CD14-positive monocyte (primary cell): ENCODE data around the gene IRS1. TPM values are rescaled to one million over a fixed set of nuclear protein-coding genes. Genes with fewer than 3 reads are reported as not detected.

Experiments
- DNase-seq, 3 donors: peaks; one replicate each; pipeline ENCODE4 v3.0.0-alpha.2; 2011 to 2022
- H2AFZ ChIP-seq: 2 replicates; pipeline ENCODE4 v1.6.0; 2012; ENCODE audit warnings: mild to moderate bottlenecking, low read depth, low read length, inconsistent platforms; ENCODE audit not compliant: insufficient read depth, poor library complexity, severe bottlenecking
- H3K27ac ChIP-seq, 2 donors: 1 replicate in 1 of 2; 2 replicates in 1 of 2; pipeline ENCODE4 v1.5.1; 2012 to 2013; ENCODE audit warnings: low read length in 2 of 2, control low read depth in 1 of 2, inconsistent platforms in 1 of 2, low read depth in 1 of 2, mild to moderate bottlenecking in 1 of 2
- H3K27me3 ChIP-seq, 2 donors: one replicate each; pipeline versions ENCODE4 v1.6.0 to v1.6.1; 2011 to 2013; ENCODE audit warnings: low read length in 2 of 2; ENCODE audit not compliant: control insufficient read depth in 2 of 2, insufficient read depth in 2 of 2
- H3K36me3 ChIP-seq, 2 donors: replicated peaks in 1 of 2; 1 replicate in 1 of 2; 2 replicates in 1 of 2; pipeline versions ENCODE4 v1.5.1 to v1.6.1; 2012 to 2013; ENCODE audit warnings: low read length in 2 of 2, control low read depth in 1 of 2, inconsistent platforms in 1 of 2, mild to moderate bottlenecking in 1 of 2; ENCODE audit not compliant: insufficient read depth in 2 of 2, control insufficient read depth in 1 of 2
- H3K4me1 ChIP-seq, 2 donors: 1 replicate in 1 of 2; 2 replicates in 1 of 2; pipeline versions ENCODE4 v1.5.1 to v1.6.1; 2012 to 2013; ENCODE audit warnings: low read length in 2 of 2, control low read depth in 1 of 2, inconsistent platforms in 1 of 2, mild to moderate bottlenecking in 1 of 2, moderate library complexity in 1 of 2; ENCODE audit not compliant: insufficient read depth in 2 of 2, control insufficient read depth in 1 of 2
- H3K4me2 ChIP-seq: replicated peaks from 2 replicates; pipeline ENCODE3; 2012; ENCODE audit warnings: low read length, moderate library complexity, mild to moderate bottlenecking; ENCODE audit not compliant: poor library complexity, severe bottlenecking; ENCODE audit errors: extremely low read depth
- H3K4me3 ChIP-seq, 3 experiments: fragments of 200-600 bp in 1 of 3; sonication (generic) in 1 of 3; replicated peaks in 1 of 3; 1 replicate in 2 of 3; 2 replicates in 1 of 3; pipeline ENCODE4 v1.5.1; 2011 to 2013; ENCODE audit warnings: low read length in 3 of 3, mild to moderate bottlenecking in 3 of 3, control low read depth in 2 of 3, low read depth in 2 of 3, inconsistent platforms in 1 of 3, moderate library complexity in 1 of 3
- H3K79me2 ChIP-seq: 2 replicates; pipeline ENCODE4 v1.6.0; 2012; ENCODE audit warnings: mild to moderate bottlenecking, control low read depth, inconsistent platforms, low read length, moderate library complexity; ENCODE audit not compliant: insufficient read depth
- H3K9ac ChIP-seq: 2 replicates; pipeline ENCODE4 v1.6.0; 2017; ENCODE audit warnings: low read length, mild to moderate bottlenecking; ENCODE audit not compliant: insufficient read depth, poor library complexity, severe bottlenecking
- H3K9me3 ChIP-seq, 2 donors: replicated peaks in 1 of 2; 1 replicate in 1 of 2; 2 replicates in 1 of 2; pipeline versions ENCODE4 v1.5.1 to v1.6.1; 2012 to 2013; ENCODE audit warnings: low read length in 2 of 2, control low read depth in 1 of 2; ENCODE audit not compliant: control insufficient read depth in 1 of 2, insufficient read depth in 1 of 2
- H4K20me1 ChIP-seq: 2 replicates; pipeline ENCODE4 v1.6.0; 2012; ENCODE audit warnings: mild to moderate bottlenecking, low read length, control low read depth, moderate library complexity; ENCODE audit not compliant: insufficient read depth
- H3K27ac Mint-ChIP-seq, 7 donors: one replicate each; pipeline ENCODE4 v1.8.0; 2020; ENCODE audit warnings: mild to moderate bottlenecking in 7 of 7, mixed read lengths in 7 of 7, moderate library complexity in 6 of 7, inconsistent platforms in 2 of 7
- H3K27me3 Mint-ChIP-seq, 3 donors: one replicate each; pipeline ENCODE4 v1.8.0; 2021 to 2022; ENCODE audit warnings: low read depth in 3 of 3, mild to moderate bottlenecking in 3 of 3, mixed read lengths in 3 of 3, moderate library complexity in 3 of 3, inconsistent platforms in 1 of 3
- H3K36me3 Mint-ChIP-seq, 2 donors: one replicate each; pipeline ENCODE4 v1.8.0; 2020; ENCODE audit warnings: mixed read lengths in 2 of 2, inconsistent platforms in 1 of 2, mild to moderate bottlenecking in 1 of 2
- H3K4me1 Mint-ChIP-seq: one replicate; pipeline ENCODE4 v1.8.0; 2020; ENCODE audit warnings: mild to moderate bottlenecking, mixed read lengths
- H3K4me3 Mint-ChIP-seq, 2 donors: one replicate each; pipeline ENCODE4 v1.8.0; 2020; ENCODE audit warnings: mild to moderate bottlenecking in 2 of 2, mixed read lengths in 2 of 2, moderate library complexity in 1 of 2
- H3K9me3 Mint-ChIP-seq, 7 donors: one replicate each; pipeline ENCODE4 v1.8.0; 2020 to 2022; ENCODE audit warnings: mixed read lengths in 7 of 7, mild to moderate bottlenecking in 6 of 7, moderate library complexity in 6 of 7, inconsistent platforms in 2 of 7
- CTCF ChIP-seq: fragments of 200-600 bp; IDR thresholded peaks from one replicate; pipeline ENCODE4 v1.8.0; 2022; ENCODE audit warnings: antibody characterized with exemption, mild to moderate bottlenecking
- WGBS: methylation state at CpG from one replicate; pipeline ENCODE4 v1.1.5; 2013; ENCODE audit warnings: missing lambda C conversion rate; ENCODE audit not compliant: insufficient coverage; 5-methylcytosine and 5-hydroxymethylcytosine counted together
- intact Hi-C, 2 donors: fragments of 100-400 bp; cut with micrococcal nuclease; formaldehyde crosslinking; loops; one replicate each; pipeline versions ENCODE4 v1.15.0 to v1.15.1; 2023
- polyA plus RNA-seq, 3 donors: library from polyadenylated mRNA; depleted of rRNA in 1 of 3; unstranded in 2 of 3; stranded (reverse) in 1 of 3; fragments of 300-500 nt in 2 of 3; fragments of >200 nt in 1 of 3; fragmentation: Illumina TruSeq in 2 of 3; gene quantifications; 1 replicate in 2 of 3; 2 replicates in 1 of 3; pipeline ENCODE4 v1.2.3, GENCODE V29; 2012 to 2021

The IRS1 gene
- polyA plus RNA-seq, 3 donors: 0.10 to 0.19 TPM; not detected in 1

- Mint-ChIP-seq H3K9me3 (peaks cover 0 to 6% (median 0%) of the 10 kb centered on the region in 7 donors), H3K4me3 (no peak overlapping the region), H3K4me1 (no peaks in the 10 kb centered on the region), H3K27ac (no peak overlapping the region), H3K27me3 (peaks cover 1 to 7% (median 6%) of the 10 kb centered on the region in 3 donors), H3K36me3 (no peaks in the 10 kb centered on the region)
- WGBS: no CpG with 5 or more reads among the region's 1 CpG
- Histone ChIP-seq H3K4me2 (no peak overlapping the region), H3K27ac (no peak overlapping the region), H3K27me3 (peaks cover 0 to 2% of the 10 kb centered on the region in 2 donors), H3K9me3 (no peaks in the 10 kb centered on the region), H3K9ac (no peak overlapping the region), H3K79me2 (no peaks in the 10 kb centered on the region), H2AFZ (no peak overlapping the region), H3K4me3 (no peak overlapping the region), H3K36me3 (no peaks in the 10 kb centered on the region), H3K4me1 (no peaks in the 10 kb centered on the region), H4K20me1 (no peaks in the 10 kb centered on the region)
- intact Hi-C loops: no loop called here
- DNase-seq: no peak
- no peak for TF ChIP-seq CTCF
These were observed 115.6 kb downstream of the IRS1 start for GRCh38 chr2:226683944-226684562.

- Histone ChIP-seq H3K4me1 (no peaks in the 10 kb centered on the region), H3K36me3 (no peaks in the 10 kb centered on the region), H3K9ac (no peak overlapping the region), H3K79me2 (no peaks in the 10 kb centered on the region), H3K4me2 (no peak overlapping the region), H3K9me3 (no peaks in the 10 kb centered on the region), H2AFZ (no peak overlapping the region), H4K20me1 (no peaks in the 10 kb centered on the region), H3K27ac (no peak overlapping the region), H3K27me3 (peaks cover 0 to 2% of the 10 kb centered on the region in 2 donors), H3K4me3 (no peak overlapping the region)
- no peak for TF ChIP-seq CTCF
- DNase-seq: no peak
- WGBS: 100% methylated on average over 1 of the region's 2 CpGs
- H3K27me3 Mint-ChIP-seq: peaks cover 3 to 9% (median 8%) of the 10 kb centered on the region in 3 donors
- H3K27ac Mint-ChIP-seq: no peak overlapping the region
- H3K4me1 Mint-ChIP-seq: no peaks in the 10 kb centered on the region
- no peaks in the 10 kb centered on the region for H3K36me3 Mint-ChIP-seq
- intact Hi-C loops: no loop called here
- H3K4me3 Mint-ChIP-seq: no peak overlapping the region
- H3K9me3 Mint-ChIP-seq: peaks cover 0 to 4% (median 0%) of the 10 kb centered on the region in 7 donors
These were observed 116.4 kb downstream of the IRS1 start for GRCh38 chr2:226683196-226683595.

Other genes starting within 250 kb of the IRS1 start
- gene RHBDD1, start 36.2 kb upstream of the IRS1 start, polyA plus RNA-seq: 10 to 100 TPM in 2 of 3 donors, 1 to 10 TPM in 1; 8.1 to 19.5 (median 15.5) TPM